Mononuclear cell (primary cell): Measurements from ENCODE around the gene DYNC1I2. TPM values are rescaled to one million over a fixed set of nuclear protein-coding genes. Genes with fewer than 3 reads are reported as not detected.
"Not testable (repeated sequence)": the region's sequence is repeated elsewhere in the genome, so short reads cannot be mapped to it uniquely, and the experiment has no call there.

Experiments used
- H3K27me3 ChIP-seq: 2 replicates; pipeline ENCODE4 v1.6.0; 2011; ENCODE audit warnings: low read length, control low read depth; ENCODE audit not compliant: insufficient read depth
- H3K4me1 ChIP-seq: 2 replicates; pipeline ENCODE4 v1.5.1; 2011; ENCODE audit warnings: mild to moderate bottlenecking, low read length, control low read depth; ENCODE audit not compliant: insufficient read depth
- H3K4me3 ChIP-seq: 2 replicates; pipeline ENCODE4 v1.5.1; 2011; ENCODE audit warnings: mild to moderate bottlenecking, low read length, moderate library complexity
- H3K9me3 ChIP-seq: 2 replicates; pipeline ENCODE4 v1.5.1; 2011; ENCODE audit warnings: low read depth, mild to moderate bottlenecking, control low read depth, low read length
- total RNA-seq: library from RNA; depleted of rRNA; stranded (reverse); fragments of >200 nt; gene quantifications from one replicate; pipeline ENCODE4 v1.2.3, GENCODE V29; 2012

DYNC1I2 gene
- total RNA-seq, 1 donor: 16.9 TPM

- no peaks in the 10 kb centered on the region for H3K4me1 ChIP-seq
- H3K9me3 ChIP-seq: no peaks in the 10 kb centered on the region
- no peak overlapping the region for H3K4me3 ChIP-seq
- no peaks in the 10 kb centered on the region for H3K27me3 ChIP-seq
Observed at GRCh38 chr2:171735991-171736710, 48.9 kb downstream of the DYNC1I2 start.

- no peak overlapping the region for H3K4me3 ChIP-seq
- H3K9me3 ChIP-seq: no peaks in the 10 kb centered on the region
- H3K4me1 ChIP-seq: no peaks in the 10 kb centered on the region
- H3K27me3 ChIP-seq: no peaks in the 10 kb centered on the region
Observed at GRCh38 chr2:171741189-171741588, 53.9 kb downstream of the DYNC1I2 start.

- Histone ChIP-seq H3K27me3 (no peaks in the 10 kb centered on the region), H3K9me3 (no peaks in the 10 kb centered on the region), H3K4me3 (no peak overlapping the region), H3K4me1 (no peaks in the 10 kb centered on the region)
Observed at GRCh38 chr2:171742760-171743159, 55.5 kb downstream of the DYNC1I2 start.

GRCh38 chr2:171745141-171745540 is 57.9 kb downstream of the DYNC1I2 start:
- H3K27me3 ChIP-seq: no peaks in the 10 kb centered on the region
- no peaks in the 10 kb centered on the region for H3K4me1 ChIP-seq
- H3K9me3 ChIP-seq: no peaks in the 10 kb centered on the region
- H3K4me3 ChIP-seq: no peak overlapping the region

- no peak overlapping the region for H3K4me3 ChIP-seq
- no peaks in the 10 kb centered on the region for H3K27me3 ChIP-seq
- no peaks in the 10 kb centered on the region for H3K9me3 ChIP-seq
- no peaks in the 10 kb centered on the region for H3K4me1 ChIP-seq
Observed at GRCh38 chr2:171745806-171746205, 58.5 kb downstream of the DYNC1I2 start.

GRCh38 chr2:171747371-171747770 is 60.1 kb downstream of the DYNC1I2 start:
- no peaks in the 10 kb centered on the region for H3K4me1 ChIP-seq
- H3K27me3 ChIP-seq: no peaks in the 10 kb centered on the region
- no peaks in the 10 kb centered on the region for H3K9me3 ChIP-seq
- no peak overlapping the region for H3K4me3 ChIP-seq

- H3K4me1 ChIP-seq: no peaks in the 10 kb centered on the region
- H3K9me3 ChIP-seq: no peaks in the 10 kb centered on the region
- H3K27me3 ChIP-seq: no peaks in the 10 kb centered on the region
- H3K4me3 ChIP-seq: no peak overlapping the region
Observed at GRCh38 chr2:171754254-171754939, 67.1 kb downstream of the DYNC1I2 start.

- H3K4me3 ChIP-seq, H3K4me1 ChIP-seq, H3K27me3 ChIP-seq, H3K9me3 ChIP-seq: not testable (repeated sequence)
Observed at GRCh38 chr2:171758762-171759161, 71.5 kb downstream of the DYNC1I2 start.

- H3K4me3 ChIP-seq, H3K9me3 ChIP-seq, H3K4me1 ChIP-seq, H3K27me3 ChIP-seq: not testable (repeated sequence)
Observed at GRCh38 chr2:171761176-171761575, 73.9 kb downstream of the DYNC1I2 start.

- no peaks in the 10 kb centered on the region for H3K27me3 ChIP-seq
- no peak overlapping the region for H3K4me3 ChIP-seq
- H3K9me3 ChIP-seq: no peaks in the 10 kb centered on the region
- H3K4me1 ChIP-seq: no peaks in the 10 kb centered on the region
Observed at GRCh38 chr2:171762879-171763573, 75.8 kb downstream of the DYNC1I2 start.

- H3K9me3 ChIP-seq: no peaks in the 10 kb centered on the region
- H3K4me3 ChIP-seq: no peak overlapping the region
- H3K4me1 ChIP-seq: no peaks in the 10 kb centered on the region
- H3K27me3 ChIP-seq: no peaks in the 10 kb centered on the region
Observed at GRCh38 chr2:171763602-171764001, 76.3 kb downstream of the DYNC1I2 start.

GRCh38 chr2:171771463-171771862 is 84.2 kb downstream of the DYNC1I2 start:
- Histone ChIP-seq H3K27me3 (no peaks in the 10 kb centered on the region), H3K4me1 (no peaks in the 10 kb centered on the region), H3K9me3 (peaks cover 6% of the 10 kb centered on the region), H3K4me3 (no peak overlapping the region)

GRCh38 chr2:171772373-171772772 is 85.1 kb downstream of the DYNC1I2 start:
- no peak overlapping the region for H3K4me3 ChIP-seq
- H3K4me1 ChIP-seq: no peaks in the 10 kb centered on the region
- H3K27me3 ChIP-seq: no peaks in the 10 kb centered on the region
- H3K9me3 ChIP-seq: peaks cover 6% of the 10 kb centered on the region

GRCh38 chr2:171774581-171774980 is 87.3 kb downstream of the DYNC1I2 start:
- peaks cover 15% of the 10 kb centered on the region for H3K9me3 ChIP-seq
- not testable (repeated sequence) for H3K4me3 ChIP-seq, H3K27me3 ChIP-seq, H3K4me1 ChIP-seq

- Histone ChIP-seq H3K4me3 (no peak overlapping the region), H3K9me3 (peaks cover 9% of the 10 kb centered on the region), H3K4me1 (no peaks in the 10 kb centered on the region), H3K27me3 (no peaks in the 10 kb centered on the region)
Observed at GRCh38 chr2:171778515-171778914, 91.2 kb downstream of the DYNC1I2 start.
